ENCODE data around the gene ZDHHC11. TPM values are rescaled to one million over a fixed set of nuclear protein-coding genes. Genes with fewer than 3 reads are reported as not detected.
"Not testable (repeated sequence)": the region's sequence is repeated elsewhere in the genome, so short reads cannot be mapped to it uniquely, and the experiment has no call there.

Gene ZDHHC11
- total RNA-seq, 1 donor from 2014 or later: 1.5 TPM

DNA sequence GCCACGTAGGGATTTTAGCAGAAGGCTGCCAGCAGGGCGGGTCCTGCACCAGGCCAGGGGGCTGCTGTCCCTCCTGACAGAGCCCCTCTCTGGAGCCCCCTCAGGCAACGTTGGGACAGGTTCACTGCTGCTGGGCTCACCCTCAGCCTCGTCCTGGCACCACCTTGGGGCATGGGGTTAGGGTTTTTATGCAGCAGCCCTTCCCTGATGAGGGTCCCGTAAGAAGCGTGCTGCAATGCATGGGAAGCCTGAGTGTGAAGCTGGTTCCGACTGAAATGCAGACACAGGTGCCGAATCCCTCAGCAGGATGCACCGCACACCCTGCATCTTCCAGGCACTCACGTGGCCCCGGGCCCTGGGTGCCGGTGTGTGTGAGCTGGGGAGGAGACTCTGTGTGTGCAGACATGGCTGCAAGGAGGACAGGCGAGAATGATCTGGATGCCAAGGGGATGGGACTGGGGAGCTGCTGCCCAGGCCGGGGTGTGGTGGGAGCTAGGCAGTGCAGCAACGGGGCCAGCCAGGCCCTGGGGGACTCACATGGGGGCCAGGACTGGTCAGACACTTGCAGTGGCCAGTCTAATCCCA is 93.3 kb downstream of the ZDHHC11 start:
- no peak overlapping the region for H3K4me3 ChIP-seq (ENCODE audit: low read depth, low read length)
- no peak for DNase-seq (ENCODE audit: low read depth)
- TF ChIP-seq, protein P1, sequence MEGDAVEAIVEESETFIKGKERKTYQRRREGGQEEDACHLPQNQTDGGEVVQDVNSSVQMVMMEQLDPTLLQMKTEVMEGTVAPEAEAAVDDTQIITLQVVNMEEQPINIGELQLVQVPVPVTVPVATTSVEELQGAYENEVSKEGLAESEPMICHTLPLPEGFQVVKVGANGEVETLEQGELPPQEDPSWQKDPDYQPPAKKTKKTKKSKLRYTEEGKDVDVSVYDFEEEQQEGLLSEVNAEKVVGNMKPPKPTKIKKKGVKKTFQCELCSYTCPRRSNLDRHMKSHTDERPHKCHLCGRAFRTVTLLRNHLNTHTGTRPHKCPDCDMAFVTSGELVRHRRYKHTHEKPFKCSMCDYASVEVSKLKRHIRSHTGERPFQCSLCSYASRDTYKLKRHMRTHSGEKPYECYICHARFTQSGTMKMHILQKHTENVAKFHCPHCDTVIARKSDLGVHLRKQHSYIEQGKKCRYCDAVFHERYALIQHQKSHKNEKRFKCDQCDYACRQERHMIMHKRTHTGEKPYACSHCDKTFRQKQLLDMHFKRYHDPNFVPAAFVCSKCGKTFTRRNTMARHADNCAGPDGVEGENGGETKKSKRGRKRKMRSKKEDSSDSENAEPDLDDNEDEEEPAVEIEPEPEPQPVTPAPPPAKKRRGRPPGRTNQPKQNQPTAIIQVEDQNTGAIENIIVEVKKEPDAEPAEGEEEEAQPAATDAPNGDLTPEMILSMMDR (conservative IDR thresholded peaks at IDR 0.05; ENCODE audit: low read depth, low read length): no peak

DNA sequence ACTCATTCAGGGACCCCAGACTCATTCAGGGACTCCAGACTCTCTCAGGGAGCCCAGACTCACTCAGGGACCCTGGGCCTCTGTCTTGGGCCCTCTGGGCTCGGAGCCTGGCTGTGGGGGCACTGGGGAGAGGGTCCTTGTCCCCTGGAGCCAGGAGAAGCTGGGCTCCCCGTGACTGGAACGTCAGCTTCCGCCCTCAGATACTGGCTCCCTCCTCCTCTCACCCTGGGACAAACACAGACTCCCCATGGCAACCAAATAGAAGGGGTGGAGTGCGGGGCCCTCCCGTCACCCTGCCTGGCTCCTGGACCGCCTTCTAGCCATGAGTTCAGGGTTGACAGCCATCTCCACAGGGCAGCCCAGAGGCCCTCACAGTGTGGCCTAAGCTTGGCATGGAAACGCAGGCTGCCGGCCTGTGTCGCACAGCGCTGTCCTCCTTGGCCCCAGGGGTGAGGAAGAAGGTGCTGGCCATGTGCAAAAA is 93.9 kb downstream of the ZDHHC11 start:
- TF ChIP-seq, protein P1 (conservative IDR thresholded peaks at IDR 0.05; ENCODE audit: low read depth, low read length): no peak
- H3K4me3 ChIP-seq (ENCODE audit: low read depth, low read length): no peak overlapping the region
- no peak for DNase-seq (ENCODE audit: low read depth)

DNA sequence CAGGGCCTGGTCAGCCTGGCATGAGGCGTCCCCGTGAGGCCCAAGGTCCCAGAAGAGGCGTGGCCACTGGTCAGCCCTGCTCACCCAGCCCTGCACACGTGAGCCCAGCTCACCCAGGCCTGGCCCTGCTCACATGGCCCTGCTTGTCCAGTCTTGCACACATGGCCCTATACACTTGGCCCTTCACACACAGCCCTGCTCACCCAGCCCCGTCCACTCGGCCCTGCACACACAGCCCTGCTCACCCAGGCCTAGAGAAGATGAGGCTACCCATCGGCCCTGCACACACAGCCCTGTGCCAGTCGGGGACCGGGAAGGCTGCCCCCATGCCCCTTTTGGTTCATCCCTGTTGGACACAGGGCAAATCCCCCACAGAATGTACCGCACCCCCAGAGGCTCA is 94.6 kb downstream of the ZDHHC11 start:
- H3K4me3 ChIP-seq (ENCODE audit: low read depth, low read length): no peak overlapping the region
- no peak for DNase-seq (ENCODE audit: low read depth)
- TF ChIP-seq, protein P1 (conservative IDR thresholded peaks at IDR 0.05; ENCODE audit: low read depth, low read length): no peak

DNA sequence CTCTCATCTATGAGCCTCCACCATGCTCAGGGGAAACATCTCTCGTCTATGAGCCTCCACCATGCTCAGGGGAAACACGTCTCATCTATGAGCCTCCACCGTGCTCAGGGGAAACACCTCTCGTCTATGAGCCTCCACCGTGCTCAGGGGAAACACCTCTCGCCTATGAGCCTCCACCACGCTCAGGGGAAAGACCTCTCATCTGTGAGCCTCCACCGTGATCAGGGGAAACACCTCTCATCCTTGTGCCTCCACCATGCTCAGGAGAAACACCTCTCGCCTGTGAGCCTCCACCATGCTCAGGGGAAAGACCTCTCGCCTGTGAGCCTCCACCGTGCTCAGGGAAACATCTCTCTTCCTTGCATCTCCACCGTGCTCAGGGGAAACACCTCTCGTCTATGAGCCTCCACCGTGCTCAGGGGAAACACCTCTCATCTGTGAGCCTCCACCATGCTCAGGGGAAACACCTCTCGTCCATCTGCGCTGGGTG is 96.6 kb downstream of the ZDHHC11 start:
- not testable (repeated sequence) for DNase-seq (ENCODE audit: low read depth); H3K4me3 ChIP-seq (ENCODE audit: low read depth, low read length)

DNA sequence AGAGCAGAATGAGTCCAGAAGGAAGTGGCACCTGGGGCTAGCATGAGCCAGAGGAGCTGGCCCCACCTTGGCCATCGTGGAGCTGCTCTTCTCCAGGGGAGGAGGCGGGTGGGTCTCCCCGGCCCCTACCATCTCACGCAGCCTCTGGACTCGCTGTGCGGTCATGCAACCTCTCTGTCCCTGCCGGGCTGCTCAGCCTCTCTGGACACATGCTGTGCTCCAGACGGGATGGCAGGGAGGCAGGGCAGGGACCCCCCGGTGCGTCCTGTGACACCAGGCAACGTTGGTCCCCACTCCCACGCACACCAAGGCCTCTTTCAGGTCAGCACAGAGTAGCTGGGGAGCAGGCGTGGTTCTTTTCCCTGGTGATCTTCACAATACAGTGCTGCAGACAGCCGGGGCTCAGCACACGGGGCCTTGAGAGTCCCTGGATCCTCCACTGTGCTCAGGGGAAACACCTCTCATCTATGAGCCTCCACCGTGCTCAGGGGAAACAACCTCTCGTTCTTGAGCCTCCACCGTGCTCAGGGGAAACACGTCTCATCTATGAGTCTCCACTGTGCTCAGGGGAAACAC is 97.1 kb downstream of the ZDHHC11 start:
- H3K4me3 ChIP-seq (ENCODE audit: low read depth, low read length); DNase-seq (ENCODE audit: low read depth): not testable (repeated sequence)

DNA sequence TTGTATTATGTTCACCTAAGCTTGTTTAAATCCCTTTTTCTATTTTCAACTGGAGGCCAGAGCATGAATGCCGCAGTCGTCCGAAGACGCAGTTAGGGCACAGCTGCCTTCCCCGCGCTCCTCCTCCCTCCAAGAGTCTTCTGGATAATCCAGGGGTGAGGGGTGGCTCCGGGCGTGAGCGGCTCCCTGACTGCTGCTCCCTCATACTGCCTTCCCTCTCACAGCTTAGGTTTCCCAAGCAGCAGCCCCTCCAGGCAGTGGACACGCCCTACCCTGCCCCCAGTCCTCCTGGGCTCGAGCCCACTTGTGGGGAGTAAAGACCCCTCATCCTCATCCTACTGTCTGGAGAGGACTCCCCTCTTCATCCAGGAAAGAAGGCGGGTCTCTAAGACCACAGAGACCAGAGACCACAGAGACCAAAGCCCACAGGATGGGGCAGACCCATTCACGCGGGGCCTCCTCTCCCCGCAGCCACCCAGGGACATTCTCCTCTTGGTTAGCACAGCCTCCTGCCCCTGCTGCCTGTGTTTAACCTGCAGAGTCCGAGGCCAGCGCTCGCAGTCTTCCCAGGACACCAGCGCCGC is 98.2 kb downstream of the ZDHHC11 start:
- H3K4me3 ChIP-seq (ENCODE audit: low read depth, low read length); DNase-seq (ENCODE audit: low read depth): not testable (repeated sequence)

DNA sequence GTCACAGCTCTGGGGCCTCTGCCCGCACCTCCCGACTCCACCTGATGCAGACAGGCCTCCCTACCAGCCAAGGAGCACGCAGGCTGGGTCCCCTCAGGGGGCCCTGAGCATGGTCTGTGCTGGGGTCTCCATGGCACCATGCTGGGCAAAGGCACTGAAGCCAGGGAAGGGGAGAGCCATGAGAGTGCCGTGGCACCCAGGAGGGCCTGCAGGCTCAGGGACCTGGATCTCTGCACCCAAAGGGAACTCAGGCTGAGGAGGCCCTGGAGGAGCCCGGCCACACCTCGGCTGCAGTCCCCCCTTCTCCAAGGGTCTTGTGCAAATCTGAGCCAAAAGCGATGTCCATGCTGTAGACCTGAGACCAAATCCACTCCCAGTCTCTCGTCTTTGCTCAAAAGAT is 98.8 kb downstream of the ZDHHC11 start:
- H3K4me3 ChIP-seq (ENCODE audit: low read depth, low read length); DNase-seq (ENCODE audit: low read depth): not testable (repeated sequence)

DNA sequence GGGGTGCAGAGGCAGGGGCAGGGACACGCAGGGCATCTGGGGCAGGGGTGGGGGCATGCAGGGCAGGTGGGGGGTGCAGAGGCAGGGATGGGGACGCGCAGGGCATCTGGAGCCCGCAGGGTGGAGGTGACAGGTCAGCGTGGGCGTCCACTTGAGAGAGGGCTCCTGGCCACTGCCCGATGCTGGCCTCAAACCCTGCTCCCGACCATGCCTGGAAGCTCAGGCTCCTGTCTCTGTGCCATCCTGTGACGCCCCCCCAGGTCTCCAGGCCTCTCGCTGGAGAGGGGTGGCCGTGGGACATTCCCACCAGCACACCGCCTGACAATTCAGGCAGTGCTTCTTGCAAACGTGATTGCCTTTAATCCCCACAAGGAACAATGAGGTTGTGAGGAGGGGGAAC is 99.3 kb downstream of the ZDHHC11 start:
- TF ChIP-seq, protein P1 (conservative IDR thresholded peaks at IDR 0.05; ENCODE audit: low read depth, low read length): no peak
- DNase-seq (ENCODE audit: low read depth): no peak
- no peak overlapping the region for H3K4me3 ChIP-seq (ENCODE audit: low read depth, low read length)

DNA sequence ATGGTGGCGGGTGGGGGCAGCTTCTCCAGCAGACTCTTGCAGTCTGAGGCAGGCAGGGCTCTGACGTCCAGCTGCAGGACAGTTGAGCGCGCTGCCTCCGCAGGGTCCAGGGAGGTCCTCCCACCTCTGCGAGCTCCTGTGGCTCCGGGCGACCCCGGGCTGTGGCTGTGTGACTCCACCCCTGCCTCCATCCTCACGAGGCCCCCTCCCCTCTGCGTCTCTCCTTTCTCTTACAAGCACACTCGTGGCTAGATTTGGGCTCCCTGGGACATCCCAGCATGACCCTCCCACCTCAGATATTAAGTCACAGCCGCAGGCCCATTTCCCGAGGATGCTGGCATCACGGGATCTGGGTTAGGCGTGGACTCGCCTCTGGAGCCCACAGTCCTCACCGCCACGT is 100.6 kb downstream of the ZDHHC11 start:
- not testable (repeated sequence) for H3K4me3 ChIP-seq (ENCODE audit: low read depth, low read length); DNase-seq (ENCODE audit: low read depth)

All from epithelial cell of proximal tubule (primary cell).